HG03103 (cell line): ENCODE results near the gene RABEP2.
"Not testable (repeated sequence)": the region's sequence is repeated elsewhere in the genome, so short reads cannot be mapped to it uniquely, and the experiment has no call there.

Source experiments
- ATAC-seq: cut with Tn5 transposase; IDR thresholded peaks from one replicate; pipeline ENCODE4 v1.9.1; 2021; ENCODE audit warnings: low read depth; ENCODE audit not compliant: unreplicated experiment

The RABEP2 gene

GRCh38 chr16:28904828-28905227 is 20.2 kb downstream of the RABEP2 start:
- no peak for ATAC-seq

GRCh38 chr16:28904363-28904762 is 20.7 kb downstream of the RABEP2 start:
- ATAC-seq = no peak

- no peak for ATAC-seq
Measured at GRCh38 chr16:28903344-28904042, 21.5 kb downstream of the RABEP2 start.

GRCh38 chr16:28902909-28903308 is 22.1 kb downstream of the RABEP2 start:
- no peak for ATAC-seq

- no peak for ATAC-seq
Measured at GRCh38 chr16:28901862-28902261, 23.2 kb downstream of the RABEP2 start.

GRCh38 chr16:28900601-28901000 is 24.4 kb downstream of the RABEP2 start:
- ATAC-seq = no peak

GRCh38 chr16:28899882-28900590 is 25.0 kb downstream of the RABEP2 start:
- no peak for ATAC-seq

- no peak for ATAC-seq
Measured at GRCh38 chr16:28898942-28899341, 26.1 kb downstream of the RABEP2 start.

GRCh38 chr16:28898266-28898665 is 26.8 kb downstream of the RABEP2 start:
- ATAC-seq = no peak

- no peak for ATAC-seq
Measured at GRCh38 chr16:28897826-28898225, 27.2 kb downstream of the RABEP2 start.

GRCh38 chr16:28895609-28896008 is 29.4 kb downstream of the RABEP2 start:
- ATAC-seq = no peak

- no peak for ATAC-seq
Measured at GRCh38 chr16:28893291-28893690, 31.7 kb downstream of the RABEP2 start.

- ATAC-seq = no peak
Measured at GRCh38 chr16:28891964-28892890, 32.8 kb downstream of the RABEP2 start.

GRCh38 chr16:28890355-28890754 is 34.7 kb downstream of the RABEP2 start:
- not testable (repeated sequence) for ATAC-seq

- ATAC-seq = no peak
Measured at GRCh38 chr16:28886945-28887344, 38.1 kb downstream of the RABEP2 start.

- no peak for ATAC-seq
Measured at GRCh38 chr16:28884045-28884444, 41.0 kb downstream of the RABEP2 start.

GRCh38 chr16:28883221-28883996 is 41.6 kb downstream of the RABEP2 start:
- no peak for ATAC-seq

- no peak for ATAC-seq
Measured at GRCh38 chr16:28882551-28883160, 42.4 kb downstream of the RABEP2 start.

- ATAC-seq = not testable (repeated sequence)
Measured at GRCh38 chr16:28881565-28881964, 43.5 kb downstream of the RABEP2 start.

GRCh38 chr16:28880955-28881354 is 44.1 kb downstream of the RABEP2 start:
- ATAC-seq = no peak
